ENCODE data around the gene PTPN21.
A peak's percentile ranks its signal among the peaks of the same experiment; 100 is the strongest.

Gene PTPN21

DNA sequence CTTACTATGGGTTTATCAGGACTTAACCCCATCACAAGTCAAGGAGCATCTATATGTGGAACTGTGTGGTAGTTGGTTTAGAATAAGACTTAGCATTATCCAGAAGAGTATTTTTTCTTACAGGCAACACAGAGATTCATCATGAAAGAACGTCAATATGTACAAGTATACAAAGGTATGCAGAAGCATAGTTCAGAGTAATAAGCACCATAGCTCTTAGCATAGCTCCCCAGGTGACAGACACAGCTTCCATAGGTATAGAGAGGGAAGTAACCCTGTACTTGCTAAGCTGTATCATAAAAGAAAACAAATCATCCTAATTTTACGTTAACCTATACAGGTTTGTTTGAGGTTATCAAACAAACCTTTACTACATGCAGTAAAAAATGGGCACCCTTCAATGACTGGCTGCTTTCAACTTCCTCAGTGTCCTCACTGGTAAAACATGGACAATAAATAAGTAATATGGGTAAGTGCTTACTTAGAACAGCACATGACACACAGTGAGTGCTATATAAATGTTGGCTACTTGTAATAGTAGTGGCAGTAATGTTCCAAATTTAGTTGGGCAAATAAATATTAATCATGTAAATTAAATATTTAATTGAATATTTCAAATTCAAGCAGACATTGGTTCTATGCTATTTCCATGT is 50.9 kb downstream of the PTPN21 start:
- no peak for DNase-seq

GRCh38 chr14:88502740-88503139 is 52.1 kb downstream of the PTPN21 start:
- DNase-seq, result no peak

DNA sequence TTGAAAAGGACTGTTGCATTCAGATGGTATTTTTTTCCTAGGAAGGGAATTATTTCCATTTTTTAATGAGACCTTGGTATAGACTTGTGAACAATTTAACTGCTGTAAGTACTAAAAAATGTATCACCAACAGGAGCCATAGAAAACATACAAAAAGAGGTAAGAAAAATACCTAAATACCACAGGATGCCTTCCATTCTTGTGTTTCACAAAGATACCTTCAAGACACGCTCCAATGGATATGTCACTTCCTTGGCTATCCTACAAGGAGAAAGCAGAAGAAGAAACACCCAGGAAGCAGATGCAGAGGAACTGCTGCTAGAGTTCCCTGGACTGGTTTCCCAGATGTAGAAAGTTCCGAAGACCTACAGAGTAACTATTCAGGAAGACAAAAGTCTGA is 54.2 kb downstream of the PTPN21 start:
- no peak for DNase-seq

DNA sequence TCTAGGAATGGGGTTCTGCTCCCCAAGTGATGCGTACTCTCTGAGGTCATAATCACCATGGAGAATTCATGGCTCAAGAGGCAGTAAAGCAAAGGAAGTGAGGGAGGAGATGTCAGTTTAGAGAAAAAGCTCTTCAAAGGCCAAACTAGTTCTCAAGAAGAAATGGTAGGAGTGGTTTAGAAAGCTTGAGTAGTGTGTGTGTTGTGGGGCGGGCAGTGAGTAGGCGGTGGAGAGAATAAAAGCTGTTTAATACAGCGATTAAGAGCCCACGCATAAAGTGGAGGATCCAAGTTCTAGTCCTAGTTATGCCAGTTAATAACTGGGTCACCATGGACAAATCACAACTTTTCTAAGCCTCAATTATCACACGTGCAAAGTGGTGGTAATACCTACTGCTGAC is 55.6 kb downstream of the PTPN21 start:
- no peak for DNase-seq

DNA sequence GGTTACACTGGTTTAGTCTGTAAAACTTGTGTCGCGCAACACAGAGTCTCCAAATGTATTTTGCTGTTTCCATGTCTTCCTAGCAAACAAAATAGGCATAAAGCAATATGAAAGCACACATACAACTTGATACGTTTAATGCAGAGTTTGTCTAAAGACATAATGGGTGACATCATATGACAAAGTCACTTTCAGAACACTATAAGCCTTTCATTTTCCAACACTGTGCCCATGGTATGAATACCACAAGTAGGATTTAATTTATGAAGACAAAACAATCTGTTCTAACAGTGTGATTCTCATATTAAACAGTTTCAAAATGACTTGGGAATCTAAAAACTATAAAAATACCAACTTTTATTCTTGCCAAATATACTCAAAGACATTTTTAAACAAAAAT is 58.4 kb downstream of the PTPN21 start:
- no peak for DNase-seq

- DNase-seq, result no peak
These were observed 61.2 kb downstream of the PTPN21 start for GRCh38 chr14:88493392-88494185.

DNA sequence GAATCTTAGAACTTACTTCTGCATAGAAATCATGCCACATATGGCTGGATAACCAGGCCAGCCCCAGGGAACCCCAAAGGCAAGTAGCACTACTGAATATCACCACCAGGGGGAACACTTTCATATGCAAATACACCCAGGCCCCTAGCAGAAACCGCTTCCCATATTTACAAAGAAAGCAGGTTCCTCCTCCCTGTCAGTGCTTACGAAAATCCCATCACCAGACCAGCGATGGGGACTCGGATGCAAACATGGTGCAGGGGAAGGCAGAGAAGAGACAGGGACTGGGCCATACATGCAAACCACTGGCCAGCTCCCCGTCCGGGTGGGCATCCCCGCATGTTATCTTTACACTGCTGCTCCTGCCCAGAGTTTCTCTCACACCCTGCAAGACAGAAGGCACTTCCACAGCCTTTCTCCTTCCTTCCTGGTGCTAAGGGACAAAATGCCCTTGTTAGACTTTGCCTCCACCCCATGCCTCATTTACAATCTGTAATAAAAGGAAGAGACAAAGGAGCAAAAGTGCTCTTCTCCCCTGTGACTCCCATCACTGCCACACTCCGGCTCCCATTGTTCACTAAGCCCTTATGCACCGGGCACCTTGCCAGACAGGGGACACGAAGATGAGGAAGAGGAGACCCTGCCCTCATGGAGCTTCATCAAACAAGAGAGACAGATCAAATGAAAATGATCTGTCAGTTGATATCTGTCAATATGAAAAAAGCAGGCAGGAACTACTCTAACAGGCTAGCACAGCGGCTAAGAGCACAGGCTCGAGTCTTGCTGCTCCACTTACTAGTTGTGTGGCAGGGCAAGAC is 62.3 kb downstream of the PTPN21 start:
- peak; percentile 88 for DNase-seq

DNA sequence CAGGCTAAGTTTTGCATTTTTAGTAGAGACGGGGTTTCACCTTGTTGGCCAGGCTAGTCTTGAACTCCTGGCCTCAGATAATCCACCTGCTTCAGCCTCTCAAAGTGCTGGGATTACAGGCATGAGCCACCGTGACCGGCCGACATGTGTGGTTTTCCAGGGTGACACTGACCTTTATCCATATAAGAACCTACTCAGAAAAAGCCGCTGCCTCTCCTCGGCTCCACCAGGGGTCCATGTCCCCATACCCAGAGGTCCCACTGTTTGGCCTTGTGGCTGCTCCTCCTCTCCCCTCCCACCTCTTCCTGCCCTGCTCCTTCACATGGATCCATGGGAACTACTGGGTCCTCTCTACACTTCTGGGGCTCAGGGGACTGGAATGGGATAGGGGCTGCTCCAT is 64.6 kb downstream of the PTPN21 start:
- no peak for DNase-seq

GRCh38 chr14:88488897-88489296 is 65.9 kb downstream of the PTPN21 start:
- no peak for DNase-seq

- DNase-seq, result no peak
These were observed 66.7 kb downstream of the PTPN21 start for GRCh38 chr14:88488081-88488480.

DNA sequence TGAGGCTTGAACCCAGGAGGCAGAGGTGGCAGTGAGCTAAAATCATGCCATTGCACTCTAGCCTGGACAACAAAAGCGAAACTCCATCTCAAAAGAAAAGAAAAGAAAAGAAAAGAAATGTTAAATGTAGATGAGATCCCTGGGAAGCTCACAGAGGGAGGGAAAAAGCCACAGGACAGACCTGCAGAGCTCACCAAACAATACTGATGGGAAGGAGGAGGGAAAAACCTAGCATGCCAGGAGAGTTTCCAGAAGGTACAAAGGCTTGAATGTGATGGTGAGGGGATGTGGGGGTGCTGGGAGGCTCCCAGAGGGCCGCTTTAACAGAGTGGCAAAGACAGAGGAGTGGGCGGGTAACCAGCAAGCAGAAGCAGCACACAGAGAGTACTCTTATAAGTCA is 72.3 kb downstream of the PTPN21 start:
- DNase-seq, result no peak

GRCh38 chr14:88481794-88482193 is 73.0 kb downstream of the PTPN21 start:
- no peak for DNase-seq

DNA sequence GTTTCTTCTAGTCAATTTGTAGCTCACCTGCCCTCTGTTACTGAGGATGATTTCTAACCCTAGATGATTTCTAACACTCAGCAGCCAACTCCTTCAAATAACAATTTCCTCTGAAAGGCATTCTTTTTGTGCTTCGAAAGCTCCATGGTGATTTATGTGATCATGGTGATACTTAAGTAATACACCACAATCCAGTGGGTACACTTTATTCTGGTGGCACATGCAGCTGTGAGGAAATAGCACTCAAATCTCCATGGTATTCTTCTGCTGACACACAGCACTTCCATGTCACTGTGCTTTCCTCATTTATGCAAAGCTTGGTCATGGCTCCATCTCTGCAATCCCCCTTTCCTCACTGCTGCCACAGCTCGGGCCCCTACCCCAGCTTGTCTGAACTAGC is 73.7 kb downstream of the PTPN21 start:
- no peak for DNase-seq

GRCh38 chr14:88479574-88479987 is 75.2 kb downstream of the PTPN21 start:
- no peak for DNase-seq

- DNase-seq, result no peak
These were observed 75.9 kb downstream of the PTPN21 start for GRCh38 chr14:88478931-88479330.

GRCh38 chr14:88477513-88478250 is 77.1 kb downstream of the PTPN21 start:
- DNase-seq, result no peak

- no peak for DNase-seq
These were observed 78.0 kb downstream of the PTPN21 start for GRCh38 chr14:88476825-88477224.

DNA sequence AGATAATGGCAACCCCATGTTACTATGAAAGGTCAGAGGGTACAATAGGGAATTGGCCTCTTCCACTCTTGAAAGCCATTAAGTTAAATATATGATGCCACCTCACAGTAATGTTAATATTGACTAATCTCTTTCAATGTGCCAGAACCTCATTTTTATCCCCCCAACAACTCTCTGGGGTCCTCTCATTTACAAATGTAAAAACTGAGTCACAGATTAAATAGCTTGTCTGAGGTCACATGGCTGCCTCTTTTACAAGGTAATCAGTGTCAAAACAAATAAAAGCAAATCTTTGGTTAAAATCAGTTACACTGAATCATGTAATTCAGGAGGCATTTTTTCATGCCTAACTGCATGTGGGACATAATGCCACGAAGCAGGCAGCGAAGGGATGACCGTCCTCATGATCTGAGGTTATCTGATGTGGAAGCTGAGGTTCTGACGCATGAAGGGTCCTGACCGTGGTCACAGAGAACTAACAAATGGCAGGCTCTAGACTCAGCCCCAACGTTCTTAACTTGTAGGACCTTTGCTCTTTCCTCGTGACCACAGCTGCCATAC is 78.5 kb downstream of the PTPN21 start:
- DNase-seq, result no peak

- DNase-seq, result no peak
These were observed 81.0 kb downstream of the PTPN21 start for GRCh38 chr14:88473791-88474190.

DNA sequence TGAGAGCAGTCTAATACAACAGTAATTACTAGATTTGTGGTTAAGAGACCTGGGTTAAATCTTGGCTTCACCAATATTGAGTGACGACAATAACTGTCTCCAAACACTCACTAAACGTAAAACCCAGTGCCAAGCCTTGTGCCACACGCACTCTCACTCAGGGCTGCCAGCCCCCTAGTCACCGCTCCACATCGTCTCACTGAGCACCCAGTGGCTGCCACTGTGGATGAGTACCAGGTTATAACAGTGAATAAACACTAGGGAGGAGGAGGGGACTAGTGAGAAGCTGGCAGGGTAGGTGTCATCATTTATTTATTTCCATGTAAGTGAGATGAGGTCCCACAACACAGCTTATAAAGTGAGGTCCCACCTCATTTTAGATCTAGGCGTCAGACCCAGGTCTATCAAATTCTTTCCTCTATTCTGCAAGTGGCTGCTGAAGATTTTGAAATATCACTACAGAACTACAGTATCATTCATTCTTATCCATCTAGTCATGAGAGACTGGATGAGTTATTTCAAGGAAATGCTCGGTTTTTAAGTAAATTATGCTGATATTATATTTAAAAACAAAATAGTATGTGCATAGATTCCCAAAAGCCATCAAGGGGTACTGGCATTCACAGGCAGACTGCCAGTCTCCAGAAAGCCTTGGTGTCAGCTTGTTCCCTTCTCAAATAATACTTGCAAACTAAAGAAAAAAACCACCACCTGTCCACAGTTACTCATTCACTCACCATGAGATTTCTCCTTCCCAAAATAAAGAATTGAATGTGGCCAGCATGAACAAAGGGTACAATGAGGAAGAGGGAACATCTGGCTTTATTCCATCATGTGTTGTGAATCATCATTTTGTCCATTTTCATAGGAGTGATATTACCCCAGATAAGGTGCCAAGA is 84.0 kb downstream of the PTPN21 start:
- no peak for DNase-seq

DNA sequence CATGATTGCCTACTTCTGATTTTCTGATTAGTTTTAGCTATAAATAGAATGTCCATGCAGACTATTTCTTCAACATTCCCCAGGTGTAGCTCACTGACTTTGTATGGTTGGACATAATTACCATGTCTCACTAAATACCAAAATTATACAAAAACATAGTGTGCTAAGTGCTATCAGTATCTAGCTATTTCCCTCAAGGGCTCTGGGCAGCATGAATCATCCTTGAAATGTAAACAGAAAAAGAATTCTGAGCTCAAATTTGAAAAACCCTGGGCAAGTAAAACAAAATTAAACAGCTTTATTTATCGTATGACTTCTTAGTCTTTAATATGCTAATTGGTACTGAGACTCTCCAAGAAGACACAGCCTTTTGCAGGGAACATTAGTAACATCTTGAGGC is 86.4 kb downstream of the PTPN21 start:
- no peak for DNase-seq

DNA sequence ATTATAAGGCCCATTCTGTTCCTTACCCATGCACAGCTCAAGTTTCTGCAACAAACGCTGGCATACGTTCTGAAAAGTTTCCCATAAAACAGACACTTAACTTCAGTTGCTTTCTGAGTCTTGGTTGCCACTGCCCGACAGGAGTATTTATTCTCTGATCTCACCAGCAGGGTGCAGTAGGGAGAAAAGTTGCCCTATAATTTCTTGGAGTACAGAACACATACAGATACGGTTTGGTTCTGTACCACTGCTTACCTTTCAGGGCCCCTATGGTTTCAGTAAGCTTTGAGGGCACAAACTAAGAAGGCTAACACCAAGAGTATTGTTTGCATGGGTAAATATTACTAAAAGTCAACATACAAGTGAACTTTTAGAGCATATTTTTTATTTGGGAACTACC is 91.5 kb downstream of the PTPN21 start:
- DNase-seq, result peak; percentile 31

Data from NCI-H1694 treated with DMSO at 0.1 percent for 48 hours (cell line).